Hematopoietic multipotent progenitor cell treated with erythropoietin and hydrocortisone succinate and interleukin-3 and kit ligand, for 8 days (in vitro differentiated cells): Measurements from ENCODE around the gene CDX1.

Experiments
- DNase-seq: peaks from one replicate; pipeline ENCODE4 v3.0.0-alpha.2; 2015

CDX1 gene

GRCh38 chr5:150163547-150164059 lies 3.0 kb upstream of the CDX1 start:
- DNase-seq, result no peak

GRCh38 chr5:150164211-150164980 lies 2.2 kb upstream of the CDX1 start:
- DNase-seq, result no peak

- no peak for DNase-seq
Measured at GRCh38 chr5:150166037-150166649, 435 bp upstream of the CDX1 start.

GRCh38 chr5:150167512-150167850 lies 903 bp downstream of the CDX1 start:
- DNase-seq, result no peak

GRCh38 chr5:150167908-150168307 lies 1.3 kb downstream of the CDX1 start:
- no peak for DNase-seq

GRCh38 chr5:150168864-150169263 lies 2.3 kb downstream of the CDX1 start:
- no peak for DNase-seq

- peak; percentile 79 for DNase-seq
Measured at GRCh38 chr5:150172145-150172544, 5.6 kb downstream of the CDX1 start.

- DNase-seq, result no peak
Measured at GRCh38 chr5:150172556-150172955, 6.0 kb downstream of the CDX1 start.

GRCh38 chr5:150173161-150173560 lies 6.6 kb downstream of the CDX1 start:
- DNase-seq, result no peak

GRCh38 chr5:150174285-150174684 lies 7.7 kb downstream of the CDX1 start:
- DNase-seq, result no peak

GRCh38 chr5:150175076-150175475 lies 8.5 kb downstream of the CDX1 start:
- DNase-seq, result no peak

- DNase-seq, result peak; percentile 39
Measured at GRCh38 chr5:150175536-150175935, 9.0 kb downstream of the CDX1 start.

- DNase-seq, result no peak
Measured at GRCh38 chr5:150176745-150177477, 10.3 kb downstream of the CDX1 start.

- no peak for DNase-seq
Measured at GRCh38 chr5:150177721-150178120, 11.1 kb downstream of the CDX1 start.

- DNase-seq, result no peak
Measured at GRCh38 chr5:150178262-150178661, 11.7 kb downstream of the CDX1 start.

- no peak for DNase-seq
Measured at GRCh38 chr5:150179019-150179620, 12.5 kb downstream of the CDX1 start.

GRCh38 chr5:150180241-150181026 lies 13.9 kb downstream of the CDX1 start:
- no peak for DNase-seq

- no peak for DNase-seq
Measured at GRCh38 chr5:150181027-150181426, 14.4 kb downstream of the CDX1 start.

GRCh38 chr5:150181766-150182545 lies 15.4 kb downstream of the CDX1 start:
- no peak for DNase-seq

GRCh38 chr5:150182774-150183173 lies 16.2 kb downstream of the CDX1 start:
- no peak for DNase-seq

- DNase-seq, result no peak
Measured at GRCh38 chr5:150183436-150183835, 16.9 kb downstream of the CDX1 start.

GRCh38 chr5:150184006-150184405 lies 17.4 kb downstream of the CDX1 start:
- no peak for DNase-seq
